NCI-H345 treated with DMSO at 0.1 percent for 48 hours (cell line): ENCODE measurements around the gene TBC1D2.
"Not testable (repeated sequence)": the region's sequence is repeated elsewhere in the genome, so short reads cannot be mapped to it uniquely, and the experiment has no call there.

ENCODE experiments used
- DNase-seq: peaks from one replicate; lab custom pipeline; 2025; ENCODE audit not compliant: unreplicated experiment; lab: John Stamatoyannopoulos, UW

Gene TBC1D2

GRCh38 chr9:98255578-98256296, at the start of gene TBC1D2:
Gene TBC1D2 (minus strand): TSS chr9:98255649. CDS start chr9:98255541, 108 bp downstream.
- DNase-seq = peak; percentile 92

GRCh38 chr9:98304381-98304780, 48.9 kb upstream of the TBC1D2 start:
- DNase-seq = no peak

GRCh38 chr9:98303633-98304125, 48.2 kb upstream of the TBC1D2 start:
- DNase-seq = no peak

GRCh38 chr9:98302938-98303632, 47.6 kb upstream of the TBC1D2 start:
- no peak for DNase-seq

- DNase-seq = no peak
These were observed 46.7 kb upstream of the TBC1D2 start for GRCh38 chr9:98302150-98302549.

GRCh38 chr9:98300611-98301010, 45.2 kb upstream of the TBC1D2 start:
- no peak for DNase-seq

GRCh38 chr9:98298476-98298875, 43.0 kb upstream of the TBC1D2 start:
- DNase-seq = no peak

- DNase-seq = no peak
These were observed 40.4 kb upstream of the TBC1D2 start for GRCh38 chr9:98295824-98296223.

GRCh38 chr9:98291820-98292219, 36.4 kb upstream of the TBC1D2 start:
- DNase-seq = no peak

- no peak for DNase-seq
These were observed 35.0 kb upstream of the TBC1D2 start for GRCh38 chr9:98290411-98290810.

GRCh38 chr9:98289614-98290201, 34.3 kb upstream of the TBC1D2 start:
- DNase-seq = no peak

GRCh38 chr9:98288881-98289280, 33.4 kb upstream of the TBC1D2 start:
- DNase-seq = no peak

GRCh38 chr9:98287384-98287783, 31.9 kb upstream of the TBC1D2 start:
- no peak for DNase-seq

- DNase-seq = no peak
These were observed 30.0 kb upstream of the TBC1D2 start for GRCh38 chr9:98285446-98285845.

GRCh38 chr9:98284754-98285153, 29.3 kb upstream of the TBC1D2 start:
- no peak for DNase-seq

- not testable (repeated sequence) for DNase-seq
These were observed 27.7 kb upstream of the TBC1D2 start for GRCh38 chr9:98283143-98283542.

- DNase-seq = no peak
These were observed 25.8 kb upstream of the TBC1D2 start for GRCh38 chr9:98281281-98281680.

GRCh38 chr9:98280574-98280973, 25.1 kb upstream of the TBC1D2 start:
- peak; percentile 64 for DNase-seq

- no peak for DNase-seq
These were observed 24.7 kb upstream of the TBC1D2 start for GRCh38 chr9:98280162-98280561.

- no peak for DNase-seq
These were observed 21.5 kb upstream of the TBC1D2 start for GRCh38 chr9:98276907-98277469.

GRCh38 chr9:98275159-98275558, 19.7 kb upstream of the TBC1D2 start:
- DNase-seq = no peak

- DNase-seq = no peak
These were observed 16.6 kb upstream of the TBC1D2 start for GRCh38 chr9:98272083-98272482.
